Common myeloid progenitor, CD34-positive (primary cell): Measurements from ENCODE around the gene MYPOP.
"Not testable (repeated sequence)": the region's sequence is repeated elsewhere in the genome, so short reads cannot be mapped to it uniquely, and the experiment has no call there.

Experiments used
- CTCF ChIA-PET: fragments of 350-600 bp; sonication (Branson Sonifier 250); formaldehyde crosslinking; loops from one replicate; lab custom pipeline; 2021; ENCODE audit warnings: antibody characterized with exemption; lab: Charles Lee
- POLR2A ChIA-PET: fragments of 350-600 bp; sonication (Branson Sonifier 250); formaldehyde crosslinking; loops from one replicate; lab custom pipeline; 2021; ENCODE audit warnings: antibody characterized with exemption; lab: Charles Lee
- DNase-seq, 3 donors: peaks; one replicate each; pipeline versions ENCODE4 v3.0.0 to v3.0.0-alpha.2; 2013
- H3K27ac ChIP-seq, 2 experiments: 1 replicate in 1 of 2; 2 replicates in 1 of 2; pipeline ENCODE4 v1.7.0; 2013; ENCODE audit warnings: inconsistent platforms in 2 of 2, low read length in 2 of 2, mild to moderate bottlenecking in 2 of 2, low read depth in 1 of 2, moderate library complexity in 1 of 2; ENCODE audit not compliant: severe bottlenecking in 2 of 2, insufficient read depth in 1 of 2, poor library complexity in 1 of 2
- H3K27me3 ChIP-seq, 5 experiments: replicated peaks in 2 of 5; 1 replicate in 3 of 5; 2 replicates in 2 of 5; pipeline versions ENCODE4 v1.6.1 to v1.7.0; 2013; ENCODE audit warnings: low read length in 4 of 5, mild to moderate bottlenecking in 2 of 5, moderate library complexity in 2 of 5, inconsistent platforms in 1 of 5; ENCODE audit not compliant: insufficient read depth in 5 of 5, control insufficient read depth in 4 of 5
- H3K36me3 ChIP-seq, 4 experiments: 1 replicate in 2 of 4; 2 replicates in 2 of 4; pipeline versions ENCODE4 v1.6.1 to v1.7.0; 2013; ENCODE audit warnings: low read length in 3 of 4, control low read depth in 1 of 4, mild to moderate bottlenecking in 1 of 4; ENCODE audit not compliant: control insufficient read depth in 4 of 4, insufficient read depth in 4 of 4
- H3K4me1 ChIP-seq, 4 experiments: 1 replicate in 3 of 4; 2 replicates in 1 of 4; pipeline versions ENCODE4 v1.6.1 to v1.7.1; 2013; ENCODE audit warnings: low read length in 3 of 4, mild to moderate bottlenecking in 3 of 4, control low read depth in 1 of 4, inconsistent platforms in 1 of 4, moderate library complexity in 1 of 4; ENCODE audit not compliant: control insufficient read depth in 4 of 4, insufficient read depth in 4 of 4; ENCODE audit errors: control extremely low read depth in 1 of 4
- H3K4me3 ChIP-seq, 7 experiments: 1 replicate in 4 of 7; 2 replicates in 3 of 7; pipeline versions ENCODE4 v1.5.1 to v1.7.0; 2013; ENCODE audit warnings: mild to moderate bottlenecking in 7 of 7, low read length in 6 of 7, moderate library complexity in 6 of 7, inconsistent platforms in 2 of 7, low read depth in 2 of 7, control low read depth in 1 of 7; ENCODE audit not compliant: insufficient read depth in 4 of 7, control insufficient read depth in 1 of 7; ENCODE audit errors: extremely low read depth in 1 of 7
- H3K9me3 ChIP-seq, 5 experiments: 1 replicate in 4 of 5; 2 replicates in 1 of 5; pipeline versions ENCODE4 v1.6.1 to v1.7.1; 2013; ENCODE audit warnings: low read length in 4 of 5, mild to moderate bottlenecking in 2 of 5, inconsistent platforms in 1 of 5, low read depth in 1 of 5, moderate library complexity in 1 of 5; ENCODE audit not compliant: control insufficient read depth in 4 of 5, insufficient read depth in 2 of 5; ENCODE audit errors: control extremely low read depth in 1 of 5
- WGBS: methylation state at CpG from one replicate; pipeline ENCODE4 v1.1.5; 2013; ENCODE audit not compliant: insufficient coverage; 5-methylcytosine and 5-hydroxymethylcytosine counted together

Gene MYPOP

GRCh38 chr19:45900738-45901431 lies 1.5 kb downstream of the MYPOP start:
- Histone ChIP-seq H3K4me3 (peak overlapping the region in 4 of 7 experiments; percentile 19 to 91 (median 76)), H3K9me3 (no peaks in the 10 kb centered on the region), H3K4me1 (peaks cover 0 to 20% (median 13%) of the 10 kb centered on the region in 4 experiments), H3K27me3 (no peaks in the 10 kb centered on the region), H3K27ac (no peak overlapping the region), H3K36me3 (peaks cover 0 to 35% (median 20%) of the 10 kb centered on the region in 4 experiments)
- 87% methylated on average over 19 of the region's 22 CpGs for WGBS
- POLR2A ChIA-PET, result interaction anchor here (2.5 kb wide), 1 partner anchor 38 kb away, joined by 8 read pairs; the partner anchor contains the start of gene SYMPK
- DNase-seq, result no peak
- CTCF ChIA-PET, result interaction anchor here (0.8 to 1.4 kb wide), 4 partner anchors 11 to 21 kb away, joined by 3 to 4 read pairs (median 3); no protein-coding TSS in a partner anchor

- WGBS, result 92% methylated on average over 3 of the region's 4 CpGs
- ChIA-PET CTCF (interaction anchor here (1.1 kb wide), 1 partner anchor 10 kb away, joined by 3 read pairs; no protein-coding TSS in a partner anchor), POLR2A (no interaction called here)
- no peaks in the 10 kb centered on the region for H3K9me3 ChIP-seq
- peaks cover 2 to 42% (median 27%) of the 10 kb centered on the region in 4 experiments for H3K36me3 ChIP-seq
- H3K4me3 ChIP-seq, result no peak overlapping the region
- peaks cover 0 to 20% (median 13%) of the 10 kb centered on the region in 4 experiments for H3K4me1 ChIP-seq
- no peak overlapping the region for H3K27ac ChIP-seq
- no peak for DNase-seq
- H3K27me3 ChIP-seq, result no peaks in the 10 kb centered on the region
Observed at GRCh38 chr19:45899919-45900589, 2.4 kb downstream of the MYPOP start.

- 90% methylated on average over 2 of the region's 7 CpGs for WGBS
- Histone ChIP-seq H3K4me1 (peaks cover 0 to 20% (median 13%) of the 10 kb centered on the region in 4 experiments), H3K36me3 (peaks cover 2 to 42% (median 31%) of the 10 kb centered on the region in 4 experiments), H3K27ac (no peak overlapping the region), H3K27me3 (no peaks in the 10 kb centered on the region), H3K4me3 (no peak overlapping the region), H3K9me3 (no peaks in the 10 kb centered on the region)
- POLR2A ChIA-PET, result no interaction called here
- CTCF ChIA-PET, result no interaction called here
- DNase-seq, result no peak
Observed at GRCh38 chr19:45899253-45899652, 3.2 kb downstream of the MYPOP start.

GRCh38 chr19:45897261-45897812 lies 5.1 kb downstream of the MYPOP start:
- CTCF ChIA-PET, result no interaction called here
- 95% methylated on average over 4 of the region's 8 CpGs for WGBS
- POLR2A ChIA-PET, result no interaction called here

GRCh38 chr19:45895983-45896599 lies 6.3 kb downstream of the MYPOP start:
- H3K4me1 ChIP-seq, H3K27me3 ChIP-seq, H3K9me3 ChIP-seq, DNase-seq, H3K4me3 ChIP-seq, POLR2A ChIA-PET, H3K27ac ChIP-seq: not testable (repeated sequence)
- peaks cover 2 to 46% (median 33%) of the 10 kb centered on the region in 4 experiments for H3K36me3 ChIP-seq
- WGBS, result 98% methylated on average over 5 of the region's 12 CpGs
- CTCF ChIA-PET, result interaction anchor here (0.7 kb wide), 2 partner anchors 15 to 32 kb away, joined by 3 read pairs; partner anchors contain the start of gene FOXA3

More at GRCh38 chr19:45897261-45897812, 5.1 kb downstream of the MYPOP start:
- H3K27ac ChIP-seq, result no peak overlapping the region
- H3K4me1 ChIP-seq, result peaks cover 0 to 14% (median 10%) of the 10 kb centered on the region in 4 experiments
- H3K4me3 ChIP-seq, result no peak overlapping the region
- H3K9me3 ChIP-seq, result no peaks in the 10 kb centered on the region
- H3K36me3 ChIP-seq, result peaks cover 2 to 43% (median 31%) of the 10 kb centered on the region in 4 experiments
- H3K27me3 ChIP-seq, result no peaks in the 10 kb centered on the region
- no peak for DNase-seq

GRCh38 chr19:45895519-45895972 lies 6.9 kb downstream of the MYPOP start:
- H3K36me3 ChIP-seq, result peaks cover 2 to 41% (median 33%) of the 10 kb centered on the region in 4 experiments
- no peak overlapping the region for H3K4me3 ChIP-seq
- H3K4me1 ChIP-seq, result no peaks in the 10 kb centered on the region
- no peaks in the 10 kb centered on the region for H3K27me3 ChIP-seq
- ChIA-PET POLR2A (no interaction called here), CTCF (interaction anchor here (0.7 to 1.4 kb wide), 3 partner anchors 15 to 96 kb away, joined by 3 to 4 read pairs (median 3); partner anchors contain the start of gene FOXA3)
- DNase-seq, result no peak
- H3K27ac ChIP-seq, result no peak overlapping the region
- H3K9me3 ChIP-seq, result no peaks in the 10 kb centered on the region
- WGBS, result 95% methylated on average over 6 of the region's 9 CpGs
